AG10803 (cell line): Measurements from ENCODE around the gene ROGDI.
A peak's percentile ranks its signal among the peaks of the same experiment; 100 is the strongest.

ENCODE experiments used
- DNase-seq: peaks from one replicate; pipeline ENCODE4 v3.0.0; 2010; ENCODE audit warnings: low read depth
- H3K4me3 ChIP-seq: 2 replicates; pipeline ENCODE4 v1.5.1; 2011; ENCODE audit warnings: mild to moderate bottlenecking, low read length, control low read depth
- CTCF ChIP-seq: conservative IDR thresholded peaks from 2 replicates; pipeline ENCODE4 v1.5.1; 2011; ENCODE audit warnings: mild to moderate bottlenecking, low read length, control low read depth, inconsistent platforms

The ROGDI gene

GRCh38 chr16:4746991-4747574, 55.4 kb downstream of the ROGDI start:
- TF ChIP-seq CTCF = no peak
- no peak overlapping the region for H3K4me3 ChIP-seq
- peak; percentile 42 for DNase-seq
